ENCODE measurements around the gene KMT5B.

The KMT5B gene

DNA sequence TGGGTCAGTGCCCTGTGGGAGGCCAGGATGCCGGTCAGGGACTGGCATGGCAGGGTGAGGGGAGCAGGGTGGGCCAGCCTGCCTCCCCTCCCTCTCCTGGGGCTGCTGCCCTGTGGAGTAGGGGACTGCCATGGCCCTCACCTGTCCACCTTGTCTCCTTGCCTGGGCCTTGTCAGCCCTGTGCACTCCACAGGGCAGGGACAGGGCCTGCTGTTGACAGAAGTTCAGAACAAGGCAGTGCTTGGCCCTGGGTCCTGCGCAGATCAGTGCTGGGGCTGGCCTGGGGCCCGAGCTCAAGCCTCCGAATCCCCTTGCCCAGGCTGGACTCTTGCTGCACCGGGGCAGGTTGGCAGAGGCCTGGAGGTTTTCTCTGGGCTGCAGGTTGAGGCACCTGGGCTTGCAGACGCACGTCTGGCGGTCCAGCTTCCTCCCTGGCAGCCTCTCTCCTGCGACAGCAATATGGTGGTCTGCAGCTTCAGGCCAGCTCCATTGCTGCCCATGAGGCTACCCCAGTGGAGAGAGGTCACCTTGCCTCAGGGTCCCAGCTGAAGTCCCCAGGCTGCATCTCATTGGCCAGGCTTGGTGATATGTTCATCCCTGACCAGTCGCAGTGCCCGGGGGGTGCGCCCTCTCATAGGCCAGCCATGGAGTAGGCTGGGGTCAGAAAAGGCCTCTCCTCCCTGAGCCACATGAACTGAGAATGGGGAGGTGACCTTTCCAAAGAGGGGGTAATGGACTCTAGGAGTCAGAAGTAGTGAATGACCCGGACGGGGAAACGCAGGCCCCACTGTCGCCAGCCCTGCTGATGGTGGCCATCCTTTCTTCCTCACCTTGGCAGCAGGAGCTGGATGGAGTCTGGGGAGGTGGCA lies 70.4 kb downstream of the KMT5B start:
- no peak for DNase-seq

DNA sequence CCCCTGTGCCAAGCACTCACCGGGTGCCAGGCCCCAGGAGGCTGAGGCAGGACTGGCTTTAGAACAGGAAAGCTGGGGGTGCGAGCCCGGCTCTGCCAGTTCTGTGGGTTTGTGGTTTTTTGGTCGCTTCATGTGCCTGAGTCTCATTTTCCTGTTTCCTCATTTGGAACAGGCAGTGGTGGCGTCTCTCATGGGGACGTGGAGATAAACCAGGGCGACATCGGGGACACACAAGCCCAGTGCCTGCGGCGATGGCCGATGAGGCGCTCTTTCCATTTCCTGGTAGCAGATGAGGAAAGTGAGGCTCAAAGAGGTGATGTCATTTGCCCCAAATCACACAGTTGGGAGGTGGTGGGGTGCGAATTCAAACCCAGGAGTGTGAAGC lies 71.1 kb downstream of the KMT5B start:
- peak; percentile 54 to 60 for DNase-seq

DNA sequence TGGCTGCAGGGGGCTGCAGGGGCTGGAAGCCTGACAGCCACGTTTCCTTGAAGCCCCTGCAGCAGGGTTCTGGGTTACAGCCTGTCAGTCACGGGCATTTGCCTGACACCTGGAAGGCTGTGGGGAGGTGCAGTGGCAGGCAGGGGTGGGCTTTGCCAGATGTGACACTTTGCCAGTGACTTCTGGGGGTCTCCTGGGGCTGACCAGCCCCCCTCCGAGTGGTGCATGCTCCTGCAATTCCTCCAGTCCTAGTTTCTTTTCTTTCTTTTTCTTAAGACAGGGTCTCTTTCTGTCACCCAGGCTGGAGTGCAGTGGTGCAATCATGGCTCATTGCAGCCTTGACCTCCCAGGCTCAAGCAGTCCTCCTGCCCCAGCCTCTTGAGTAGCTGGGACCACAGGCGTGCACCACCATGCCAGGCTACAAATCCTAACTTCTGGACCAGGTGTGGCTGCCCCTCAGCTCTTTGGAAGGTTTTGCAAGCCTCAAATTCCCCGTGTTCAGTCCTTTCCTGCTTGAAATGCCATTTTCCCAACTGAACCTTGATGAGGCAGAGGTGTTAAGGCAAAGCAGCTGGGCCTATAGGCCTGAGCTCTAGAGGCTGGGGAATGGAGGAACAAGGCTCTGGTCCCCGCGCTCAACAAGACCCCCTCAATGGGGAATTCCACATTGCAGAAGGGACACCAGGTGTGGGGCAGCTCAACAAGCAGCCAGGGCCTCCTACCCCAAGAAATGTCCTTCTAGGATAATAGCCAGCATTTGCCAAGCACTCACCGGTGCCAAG lies 71.7 kb downstream of the KMT5B start:
- no peak for DNase-seq

DNA sequence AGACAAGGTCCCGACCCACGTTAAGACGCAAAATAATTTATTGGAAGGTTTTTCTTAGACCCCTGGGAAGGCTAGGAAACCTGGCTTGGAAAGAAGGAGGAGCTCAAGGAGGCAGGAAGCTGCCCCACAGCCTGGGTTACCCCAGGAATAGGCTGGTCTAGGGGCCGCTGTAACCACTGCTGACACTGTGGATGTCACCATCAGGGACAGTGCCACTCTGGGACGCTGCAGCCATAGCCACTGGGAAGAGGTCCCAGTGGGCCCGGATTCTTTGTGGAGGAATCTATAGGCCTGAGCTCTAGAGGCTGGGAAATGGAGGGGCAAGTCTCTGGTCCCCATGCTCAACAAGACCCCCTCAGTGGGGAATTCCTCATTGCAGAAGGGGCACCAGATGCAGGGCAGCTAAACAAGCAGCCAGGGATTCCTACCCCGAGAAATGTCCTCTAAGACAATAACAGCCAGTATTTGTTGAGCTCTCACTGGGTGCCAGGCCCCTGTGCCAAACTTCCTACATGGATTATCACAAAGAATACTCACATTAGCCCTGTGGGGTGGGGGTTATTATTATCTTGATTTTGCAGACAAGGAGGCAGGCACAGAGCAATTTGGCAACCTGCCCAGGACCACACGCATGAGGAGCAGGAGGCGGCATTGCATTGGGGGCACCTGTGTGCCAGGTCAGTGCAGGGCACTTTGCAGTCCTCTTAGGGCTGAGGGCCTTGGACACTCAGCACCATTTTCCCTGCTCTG lies 72.4 kb downstream of the KMT5B start:
- DNase-seq: no peak

DNA sequence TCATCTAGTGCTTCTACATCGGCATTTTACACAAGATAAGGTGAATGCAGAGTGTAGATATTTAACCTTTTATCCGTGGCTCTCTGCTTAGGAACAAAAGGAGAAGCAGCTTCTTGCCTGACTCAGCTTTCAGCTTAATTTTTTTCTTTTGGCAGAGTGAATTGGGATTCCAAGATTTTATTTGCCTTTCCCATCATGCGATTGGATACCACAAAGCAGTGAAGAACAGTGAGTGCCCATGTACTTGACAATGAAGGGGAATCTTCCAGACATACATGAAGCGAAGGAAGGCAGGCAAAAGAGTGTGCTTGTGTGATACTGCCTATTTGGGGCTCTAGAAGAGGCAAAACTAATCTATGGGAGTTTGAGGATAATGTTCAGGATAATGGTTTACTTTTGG lies 74.9 kb downstream of the KMT5B start:
- no peak for DNase-seq

DNA sequence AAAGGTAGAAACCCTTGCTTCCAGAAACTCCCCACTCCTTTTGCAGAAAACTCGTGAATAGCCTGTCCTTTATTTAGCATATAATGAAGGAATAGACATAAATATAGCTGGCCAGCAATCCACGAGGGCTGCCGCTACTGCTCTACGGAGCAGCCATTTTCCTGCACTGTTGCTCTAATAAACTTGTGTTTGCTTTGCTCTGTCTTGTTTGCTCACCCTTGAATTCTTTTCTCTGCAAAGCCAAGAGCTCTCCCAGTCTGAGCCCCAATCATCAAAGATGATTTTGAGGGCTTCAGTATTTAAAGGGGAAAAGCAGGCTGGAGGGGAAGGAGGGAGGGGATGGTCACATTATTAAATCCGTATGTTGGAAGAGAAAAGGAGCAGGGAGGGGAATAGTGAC lies 75.3 kb downstream of the KMT5B start:
- DNase-seq: no peak

DNA sequence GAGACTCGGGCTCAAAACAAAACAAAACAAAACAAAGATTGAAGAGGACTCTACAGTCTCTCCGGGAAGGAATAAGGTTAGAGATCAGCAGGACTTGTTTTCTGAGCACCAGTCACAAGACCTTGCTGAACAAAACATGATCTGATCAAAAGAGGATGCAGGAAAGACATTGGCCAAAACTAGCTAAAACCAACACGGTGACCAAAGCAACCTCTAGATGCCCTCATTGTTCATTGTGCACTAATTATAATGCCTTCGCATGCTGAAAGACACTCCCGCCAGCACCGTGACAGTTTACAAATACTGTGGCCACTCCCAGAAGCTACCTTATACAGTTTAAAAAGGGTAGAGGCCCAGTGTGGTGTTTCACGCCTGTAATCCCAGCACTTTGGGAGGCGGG lies 76.2 kb downstream of the KMT5B start:
- no peak for DNase-seq

DNA sequence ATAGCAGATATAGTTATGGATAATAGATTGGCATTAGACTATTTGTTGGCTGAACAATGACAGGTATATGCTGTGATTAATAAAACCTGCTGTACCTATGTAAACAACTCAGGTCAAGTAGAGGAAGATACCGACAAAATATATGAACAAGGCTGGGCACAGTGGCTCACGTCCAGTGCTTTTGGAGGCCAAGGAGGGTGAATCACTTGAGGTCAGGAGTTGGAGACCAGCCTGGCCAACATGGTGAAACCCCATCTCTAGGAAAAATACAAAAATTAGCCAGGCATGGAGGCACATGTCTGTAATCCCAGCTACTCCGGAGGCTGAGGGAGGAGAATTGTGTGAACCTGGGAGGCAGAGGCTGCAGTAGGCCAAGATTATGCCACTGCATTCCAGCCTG lies 77.9 kb downstream of the KMT5B start:
- no peak for DNase-seq

DNA sequence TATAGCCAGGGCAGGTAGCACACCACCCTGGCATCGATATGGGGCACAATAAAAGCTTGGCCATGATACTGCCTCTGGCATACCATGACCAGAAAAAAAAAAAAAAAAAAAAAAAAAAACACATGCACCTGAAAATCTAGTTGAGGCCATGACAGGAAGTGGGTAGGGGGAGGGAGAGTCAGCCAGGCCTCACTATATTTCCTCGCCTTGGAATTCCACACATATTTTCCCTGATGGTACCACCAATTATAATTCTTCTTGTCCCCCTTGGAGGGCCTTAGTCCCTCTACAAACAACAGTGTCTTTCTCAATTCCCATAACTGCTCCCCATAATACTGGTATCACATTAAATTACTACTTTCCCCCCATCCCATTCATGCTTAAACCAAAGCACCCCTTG lies 79.3 kb downstream of the KMT5B start:
- DNase-seq: no peak

DNA sequence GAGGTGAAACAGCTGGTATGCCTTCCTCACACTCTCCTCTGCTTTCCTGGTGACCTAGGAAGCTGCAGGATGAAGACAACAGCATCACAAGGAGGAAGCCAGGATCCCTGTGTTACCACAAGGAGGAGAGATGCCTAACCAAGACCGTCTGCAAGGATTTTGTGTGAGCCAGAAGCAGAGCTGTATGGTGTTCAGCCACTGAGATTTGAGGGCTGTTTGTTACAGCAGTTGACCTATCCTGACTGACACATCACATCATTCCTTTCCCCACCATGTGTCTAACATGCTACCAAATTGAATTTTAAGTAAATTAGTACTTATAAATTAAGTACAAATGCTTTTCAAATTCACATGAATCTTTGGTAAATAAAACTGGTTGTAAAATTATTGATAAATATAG lies 83.0 kb downstream of the KMT5B start:
- DNase-seq: no peak

DNA sequence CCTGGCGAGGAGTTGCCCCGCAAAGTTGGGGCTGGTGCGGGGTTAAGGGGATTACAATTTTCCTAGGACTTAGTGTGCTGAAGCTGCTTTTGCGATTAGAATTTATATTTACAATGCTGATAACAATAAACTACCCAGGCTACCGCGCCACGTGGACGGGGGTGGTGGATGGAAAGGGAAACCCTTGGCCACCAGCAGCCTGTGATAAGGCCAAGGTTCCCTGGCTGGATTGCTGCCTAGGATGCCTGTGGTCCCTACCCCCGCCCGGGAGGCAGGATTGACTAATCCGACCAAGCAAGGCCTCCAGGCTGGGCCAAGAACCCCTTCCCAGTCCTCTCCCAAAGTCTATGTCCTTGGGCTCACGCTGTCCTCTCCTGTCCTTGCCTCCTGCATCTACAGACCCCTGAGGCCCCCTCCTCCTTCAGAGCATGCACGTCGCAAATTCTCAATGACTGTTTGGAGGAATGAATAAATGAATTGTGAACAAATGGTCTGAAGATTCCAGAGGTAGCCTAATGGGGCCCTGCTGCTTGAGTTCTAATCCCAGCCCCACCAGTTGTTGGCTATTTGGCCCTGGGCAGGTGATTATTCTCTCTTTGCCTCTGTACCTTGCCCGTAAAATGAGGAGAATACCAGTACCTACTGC lies 84.3 kb downstream of the KMT5B start:
- DNase-seq: no peak

DNA sequence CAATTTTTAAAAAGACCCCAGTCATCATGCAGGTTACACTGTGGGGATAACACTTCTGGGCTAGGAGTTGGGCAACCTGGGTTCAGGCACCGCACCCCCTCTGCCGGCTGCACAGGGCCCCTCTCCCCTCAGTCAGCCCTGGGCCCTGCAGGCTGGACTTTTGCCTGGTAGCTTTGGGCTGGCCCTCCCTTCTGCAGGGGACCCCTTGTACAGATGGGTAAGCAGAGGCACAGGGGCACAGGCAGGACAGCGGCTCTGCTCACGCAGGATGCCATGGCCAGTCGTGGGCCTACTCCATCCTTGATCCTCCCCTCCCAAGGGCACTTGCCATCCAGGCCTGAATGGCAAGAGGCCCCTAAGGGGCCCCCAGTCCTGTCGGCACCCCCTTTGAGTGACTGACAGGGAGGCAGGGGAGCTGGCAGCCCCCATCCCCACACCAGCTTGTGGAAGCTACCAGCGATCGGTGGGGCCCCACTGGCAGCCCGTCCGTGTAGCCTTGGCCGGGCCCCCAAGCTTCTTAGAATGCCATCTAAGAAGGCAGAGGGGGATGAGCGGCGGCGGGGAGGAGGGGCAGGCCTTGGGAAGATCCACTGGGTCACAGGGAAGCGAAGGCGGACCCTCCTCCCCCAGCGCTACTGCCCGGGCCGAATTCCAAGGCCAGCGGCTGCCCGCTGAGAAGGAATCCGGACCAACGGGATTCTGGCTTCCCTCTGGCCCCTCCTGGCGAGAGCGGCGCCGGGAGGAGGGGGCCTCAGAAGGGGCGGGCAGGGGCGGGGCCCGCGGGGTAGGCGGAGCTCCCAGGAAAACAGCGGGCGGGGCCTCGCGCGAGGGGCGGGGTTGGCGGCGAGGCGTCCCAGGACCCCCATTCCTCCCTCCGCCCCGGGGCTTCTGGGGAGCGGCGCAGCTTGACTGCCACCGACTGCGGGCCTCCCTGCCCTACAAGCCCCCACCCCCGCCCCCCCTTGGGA lies 85.1 kb downstream of the KMT5B start:
- DNase-seq: no peak

DNA sequence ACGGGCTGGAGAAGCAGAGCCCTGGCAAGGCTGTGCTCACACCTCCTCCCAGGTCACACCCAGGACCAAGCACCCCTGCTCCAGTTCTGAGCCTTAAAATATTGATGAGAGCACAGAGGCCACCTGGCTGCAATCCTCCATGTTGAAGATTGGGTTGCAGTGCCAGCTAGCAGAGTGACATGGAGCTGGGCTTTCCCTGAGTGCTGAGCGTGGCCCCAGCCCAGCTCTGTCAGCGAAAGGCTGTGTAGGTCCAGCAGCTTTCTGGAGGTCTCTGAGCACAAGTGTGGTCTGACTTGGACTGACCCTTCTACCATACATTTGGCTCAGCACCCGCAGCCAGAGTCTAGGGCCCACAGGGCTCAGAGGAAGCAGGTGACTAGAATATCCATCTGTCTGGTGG lies 87.9 kb downstream of the KMT5B start:
- DNase-seq: no peak

DNA sequence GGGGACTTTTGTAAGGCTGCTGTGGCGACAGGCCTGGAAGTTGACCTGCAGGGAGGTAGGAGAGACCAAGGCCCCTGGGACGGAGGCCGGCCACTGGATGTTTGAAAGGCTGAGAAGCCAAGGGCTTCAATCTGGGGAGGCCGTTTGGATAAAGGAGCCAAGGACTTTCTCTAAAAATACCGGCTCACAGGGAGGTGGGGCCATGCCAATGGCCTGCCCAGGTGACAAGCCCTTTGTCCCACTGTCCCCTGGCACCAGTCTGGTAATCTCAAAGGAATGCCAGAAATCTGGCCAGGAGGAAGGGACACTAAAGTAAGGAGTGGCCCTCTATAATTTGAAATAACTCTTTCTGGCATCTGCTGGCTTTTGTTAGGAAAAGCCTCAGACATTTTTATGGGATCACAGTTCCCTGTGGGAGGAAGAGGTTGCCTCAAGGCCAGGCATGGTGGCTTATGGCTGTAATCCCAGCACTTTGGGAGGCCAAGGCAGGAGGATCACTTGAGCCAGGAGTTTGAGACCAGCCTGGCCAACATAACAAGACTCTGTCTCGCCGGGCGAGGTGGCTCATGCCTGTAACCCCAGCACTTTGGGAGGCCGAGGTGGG lies 90.1 kb downstream of the KMT5B start:
- DNase-seq: no peak

DNA sequence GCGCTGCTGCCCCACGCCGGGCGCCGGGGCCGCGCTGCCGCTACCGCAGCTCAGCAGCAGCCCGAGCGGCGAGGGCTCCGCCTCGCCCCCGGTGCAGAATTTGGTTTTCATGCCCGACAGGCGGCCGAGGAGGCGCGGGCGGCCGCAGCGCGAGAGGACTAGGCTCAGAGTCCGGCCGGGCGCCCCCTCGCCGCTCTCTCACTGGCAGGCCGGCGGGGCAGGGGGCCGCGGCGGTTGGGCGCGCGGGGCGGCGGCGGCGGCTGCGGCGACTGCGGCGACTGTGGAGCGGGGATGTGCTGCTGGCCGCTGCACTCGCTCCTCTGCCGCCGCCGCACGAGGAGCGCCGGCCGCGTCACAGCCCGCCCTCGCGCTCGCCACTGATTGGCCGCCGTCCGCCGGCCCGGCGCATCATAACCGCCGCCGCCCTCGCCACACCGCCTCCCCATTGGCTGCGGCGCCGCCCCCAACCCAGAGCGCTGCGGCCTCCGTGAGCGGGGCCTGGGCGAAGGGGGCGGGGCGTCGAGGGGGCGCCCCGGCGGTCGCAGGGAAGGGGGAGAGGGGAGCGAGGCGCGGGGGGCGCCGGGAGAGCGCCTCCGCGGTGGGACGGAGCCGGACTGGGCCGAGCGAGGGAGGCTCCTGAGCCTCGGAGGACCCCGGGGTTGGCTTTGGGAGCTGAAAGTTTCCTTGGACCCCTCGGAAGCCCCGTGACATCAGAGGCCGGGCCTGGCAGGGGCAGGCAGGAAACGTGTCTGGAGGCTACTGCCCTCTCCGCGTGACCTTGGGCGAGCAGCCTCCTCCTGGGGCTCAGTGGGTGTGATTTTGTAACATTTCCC lies 91.8 kb downstream of the KMT5B start, which contains the start of gene CHKA:
TSS of gene CHKA (minus strand) at position 322 of the 833 bp plus-strand sequence. CDS start at position 111, 211 bp downstream.
- peak; percentile 93 to 94 for DNase-seq

DNA sequence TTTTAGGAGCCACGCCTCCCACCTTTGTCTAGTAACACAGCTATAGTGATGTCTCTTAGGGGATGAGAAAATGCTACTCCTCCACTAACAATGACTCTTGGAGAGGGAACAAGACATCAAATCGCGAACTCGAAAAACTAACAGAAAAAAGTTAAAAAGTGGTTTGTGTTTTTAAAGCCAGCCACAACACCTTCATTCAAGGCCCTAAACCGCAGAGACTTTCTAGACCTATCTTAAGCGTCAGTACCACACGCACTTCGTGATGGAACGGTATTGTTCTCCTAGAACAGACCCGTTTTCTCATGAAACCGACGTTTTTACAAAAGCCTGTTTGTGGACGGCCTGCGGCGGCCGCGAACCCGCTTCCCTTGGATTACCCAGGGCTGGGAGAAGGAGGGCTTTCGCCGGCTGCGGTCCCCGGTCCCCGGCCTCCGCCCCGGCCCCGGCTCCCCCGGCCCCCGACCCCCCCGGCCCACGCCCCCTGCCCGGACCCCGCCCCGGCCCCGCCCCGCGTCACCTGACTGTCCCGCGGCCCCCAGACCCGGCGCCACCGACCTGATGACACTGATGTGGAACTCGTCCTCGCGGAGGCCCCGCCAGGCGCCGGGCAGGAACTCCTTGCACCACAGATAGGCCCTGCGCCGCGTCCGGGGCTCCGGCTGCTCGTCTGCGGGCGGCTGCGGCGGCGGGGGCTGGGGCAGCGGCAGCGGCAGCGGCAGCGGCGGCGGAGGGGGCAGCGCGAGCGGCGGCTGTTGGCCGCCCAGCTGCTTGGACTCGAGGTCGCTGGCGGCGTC lies 92.6 kb downstream of the KMT5B start:
- no peak for DNase-seq

DNA sequence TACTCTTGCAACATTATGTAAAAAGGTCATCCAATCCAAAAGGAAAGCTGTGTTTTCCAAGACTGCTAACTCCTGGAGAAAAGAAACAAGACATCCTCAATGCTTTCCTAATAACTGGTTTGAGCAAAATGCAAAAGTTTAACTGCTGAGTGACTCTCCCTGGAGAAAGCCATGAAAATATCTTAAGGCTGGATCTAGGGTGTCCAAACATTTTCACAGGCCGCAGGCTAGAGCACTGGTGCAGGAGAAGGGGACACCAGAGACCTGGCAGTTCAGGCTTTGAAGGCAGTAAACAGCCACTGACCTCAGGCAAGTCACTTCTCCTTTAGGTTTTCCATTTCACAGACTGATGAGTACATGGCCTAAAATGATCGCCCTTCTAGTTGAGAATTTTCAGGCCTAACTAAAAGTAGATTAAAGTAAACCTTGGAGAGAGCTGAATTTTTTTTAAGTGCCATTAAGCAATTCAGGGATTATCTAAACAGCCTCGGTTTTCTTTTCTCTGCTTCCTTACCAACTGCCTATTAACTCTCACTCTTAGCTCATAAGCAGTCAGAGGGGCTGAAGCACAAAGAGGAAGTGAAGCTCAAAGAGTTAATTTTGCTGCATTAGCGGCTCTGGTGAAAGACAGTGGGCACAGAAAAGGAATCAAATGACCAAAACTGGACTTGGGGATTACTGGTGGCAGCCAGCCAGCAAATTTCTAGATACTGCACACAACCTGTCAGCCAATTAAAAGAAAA lies 94.2 kb downstream of the KMT5B start:
- peak; percentile 71 to 89 for DNase-seq

DNA sequence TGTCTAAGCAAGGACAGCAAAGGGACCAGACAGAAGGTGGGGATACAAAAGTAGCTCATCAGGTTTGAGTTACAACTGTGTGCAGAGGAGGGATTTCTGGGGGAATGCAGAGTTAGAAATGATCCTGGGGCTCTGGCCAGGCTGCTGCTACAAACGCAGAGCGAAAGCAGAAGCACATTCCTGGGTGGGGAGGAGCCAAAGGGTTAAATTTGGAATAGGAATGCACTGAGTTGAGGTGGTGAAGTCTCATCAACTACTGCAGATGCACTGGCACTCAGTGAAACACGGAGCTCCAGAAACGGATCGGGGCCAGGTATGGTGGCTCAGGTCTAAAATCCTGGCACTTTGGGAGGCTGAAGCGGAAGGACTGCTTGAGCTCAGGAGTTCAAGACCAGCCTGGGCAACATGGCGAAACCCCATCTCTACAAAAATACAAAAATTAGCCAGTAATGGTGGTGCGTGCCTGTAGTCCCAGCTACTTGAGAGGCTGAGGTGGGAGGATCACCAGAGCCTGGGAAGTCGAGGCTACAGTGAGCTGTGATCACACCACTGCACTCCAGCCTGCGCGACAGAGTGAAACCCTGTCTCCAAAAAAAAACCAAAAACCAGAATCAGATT lies 95.1 kb downstream of the KMT5B start:
- DNase-seq: no peak
